ENCODE results near the gene OSBPL3.

GRCh38 chr7:24798261-24798660, 181.7 kb downstream of the OSBPL3 start:
- no peak for TF ChIP-seq CTCF (IDR thresholded peaks at IDR 0.05; ENCODE audit: extremely low read depth in 1 of 2, insufficient read depth in 1 of 2, low read depth in 1 of 2, low read length in 2 of 2)
- no peak for TF ChIP-seq POLR2A (IDR thresholded peaks at IDR 0.05; ENCODE audit: low read depth, low read length)

All from endothelial cell of umbilical vein (primary cell).